ENCODE measurements around the gene PLTP.
"Not testable (repeated sequence)": the region's sequence is repeated elsewhere in the genome, so short reads cannot be mapped to it uniquely, and the experiment has no call there.

PLTP gene

GRCh38 chr20:45883100-45883469, 28.9 kb downstream of the PLTP start:
- Mint-ChIP-seq H3K36me3 (peaks cover 20% of the 10 kb centered on the region), H3K9me3 (no peaks in the 10 kb centered on the region), H3K4me1 (peaks cover 44% of the 10 kb centered on the region), H3K27ac (peak overlapping the region; percentile 40), H3K4me3 (no peak overlapping the region)
- no peak for DNase-seq (ENCODE audit: low spot score in 2 of 2)
- ATAC-seq = no peak

GRCh38 chr20:45882469-45883099, 29.4 kb downstream of the PLTP start:
- no peak for DNase-seq (ENCODE audit: low spot score in 2 of 2)
- peaks cover 44% of the 10 kb centered on the region for H3K4me1 Mint-ChIP-seq
- peak overlapping the region; percentile 80 for H3K4me3 Mint-ChIP-seq
- H3K36me3 Mint-ChIP-seq = peaks cover 17% of the 10 kb centered on the region
- no peak overlapping the region for H3K27ac Mint-ChIP-seq
- no peak for ATAC-seq
- H3K9me3 Mint-ChIP-seq = no peaks in the 10 kb centered on the region

DNA sequence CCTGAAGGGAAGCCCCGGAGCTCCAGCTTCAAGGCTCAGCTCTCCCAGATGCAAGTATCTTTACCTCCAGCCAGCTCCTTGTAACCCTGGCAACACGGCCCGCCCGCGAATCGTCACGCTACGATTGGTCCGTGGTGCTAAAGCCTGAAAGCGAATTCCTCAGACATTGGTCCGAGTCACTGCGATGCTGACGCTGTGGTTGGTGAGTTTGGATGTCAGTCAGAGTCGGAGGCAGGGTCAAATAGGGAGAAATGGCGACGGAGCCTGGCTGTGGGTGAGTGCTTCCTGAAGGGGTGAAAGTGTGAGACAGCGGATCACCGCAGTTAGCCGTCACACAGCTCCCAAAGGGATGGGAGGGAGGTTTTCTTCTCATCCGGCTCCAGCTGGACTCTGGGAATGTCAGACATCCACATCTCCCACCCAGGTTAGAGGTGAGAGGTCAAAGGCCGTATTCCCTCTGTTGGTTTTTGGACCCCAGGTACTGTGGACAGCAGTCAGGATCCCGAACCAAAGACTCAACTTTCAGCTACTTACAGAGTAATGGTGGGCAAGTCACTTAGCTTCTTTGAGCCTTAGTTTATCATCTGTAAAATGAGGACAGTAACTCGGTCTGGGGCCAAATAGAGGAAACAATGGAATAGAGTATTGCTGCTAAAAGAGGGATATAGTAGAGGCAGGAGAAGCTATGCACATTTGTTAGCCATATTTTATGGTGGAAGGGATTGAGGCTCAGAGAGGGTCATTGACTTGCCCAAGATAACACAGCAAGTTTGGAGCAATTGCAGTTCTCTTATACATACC, 30.8 kb downstream of the PLTP start, which contains the start of gene ZSWIM1:
TSS of gene ZSWIM1 (plus strand) at position 240 of the 801 bp plus-strand sequence. CDS start 1,366 bp downstream, outside the sequence.
- no peaks in the 10 kb centered on the region for H3K9me3 Mint-ChIP-seq
- peak; percentile 97 to 100 for DNase-seq (ENCODE audit: low spot score in 2 of 2)
- H3K4me3 Mint-ChIP-seq = peak within 1 kb of the TSS; percentile 80
- H3K27ac Mint-ChIP-seq = peak within 1 kb of the TSS; percentile 90
- H3K36me3 Mint-ChIP-seq = peaks cover 14% of the 10 kb centered on the region
- ATAC-seq = peak; percentile 97
- peaks cover 44% of the 10 kb centered on the region for H3K4me1 Mint-ChIP-seq

DNA sequence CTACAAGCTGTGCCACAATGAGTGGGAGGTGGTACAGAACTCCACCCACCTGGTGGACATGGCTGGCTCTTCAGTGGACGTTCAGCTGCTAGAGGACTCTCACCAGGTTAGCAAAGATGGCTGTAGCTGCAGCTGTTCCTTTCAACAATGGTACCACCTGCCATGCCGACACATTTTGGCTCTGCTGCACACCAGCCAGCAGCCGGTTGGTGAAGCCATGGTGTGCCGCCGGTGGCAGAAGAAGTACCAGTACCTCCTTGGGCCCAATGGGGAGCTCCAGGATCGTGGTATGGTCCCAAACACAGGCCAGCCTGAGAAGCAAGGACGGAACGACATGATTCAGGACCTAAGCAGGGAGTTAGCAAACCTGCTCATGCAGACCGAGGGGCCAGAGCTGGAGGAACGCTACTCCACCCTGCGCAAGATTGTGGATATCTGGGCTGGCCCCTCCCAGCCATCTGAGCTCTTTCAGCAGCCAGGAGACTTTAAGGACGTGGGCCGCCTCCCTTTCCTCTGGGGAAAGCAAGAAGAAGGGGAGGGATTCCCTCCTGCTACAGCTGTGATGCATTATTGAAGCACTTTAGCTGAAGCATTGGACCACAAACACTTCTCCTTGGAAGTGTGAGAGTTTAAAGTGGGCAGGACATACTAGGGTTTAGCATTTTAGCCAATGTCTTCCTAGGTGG, 33.7 kb downstream of the PLTP start:
- DNase-seq (ENCODE audit: low spot score in 2 of 2) = no peak
- H3K9me3 Mint-ChIP-seq = no peaks in the 10 kb centered on the region
- no peak overlapping the region for H3K27ac Mint-ChIP-seq
- ATAC-seq = no peak
- H3K4me3 Mint-ChIP-seq = no peak overlapping the region
- peaks cover 9% of the 10 kb centered on the region for H3K36me3 Mint-ChIP-seq
- H3K4me1 Mint-ChIP-seq = peaks cover 27% of the 10 kb centered on the region

GRCh38 chr20:45874576-45874975, 37.4 kb downstream of the PLTP start:
- no peaks in the 10 kb centered on the region for H3K4me1 Mint-ChIP-seq
- no peak overlapping the region for H3K27ac Mint-ChIP-seq
- H3K4me3 Mint-ChIP-seq = no peak overlapping the region
- H3K36me3 Mint-ChIP-seq = no peaks in the 10 kb centered on the region
- H3K9me3 Mint-ChIP-seq = no peaks in the 10 kb centered on the region
- DNase-seq (ENCODE audit: low spot score in 2 of 2) (no peak), ATAC-seq (no peak)

- not testable (repeated sequence) for H3K36me3 Mint-ChIP-seq; ATAC-seq; H3K4me1 Mint-ChIP-seq; H3K9me3 Mint-ChIP-seq; DNase-seq (ENCODE audit: low spot score in 2 of 2); H3K4me3 Mint-ChIP-seq; H3K27ac Mint-ChIP-seq
Observed at GRCh38 chr20:45874104-45874481, 37.9 kb downstream of the PLTP start.

DNA sequence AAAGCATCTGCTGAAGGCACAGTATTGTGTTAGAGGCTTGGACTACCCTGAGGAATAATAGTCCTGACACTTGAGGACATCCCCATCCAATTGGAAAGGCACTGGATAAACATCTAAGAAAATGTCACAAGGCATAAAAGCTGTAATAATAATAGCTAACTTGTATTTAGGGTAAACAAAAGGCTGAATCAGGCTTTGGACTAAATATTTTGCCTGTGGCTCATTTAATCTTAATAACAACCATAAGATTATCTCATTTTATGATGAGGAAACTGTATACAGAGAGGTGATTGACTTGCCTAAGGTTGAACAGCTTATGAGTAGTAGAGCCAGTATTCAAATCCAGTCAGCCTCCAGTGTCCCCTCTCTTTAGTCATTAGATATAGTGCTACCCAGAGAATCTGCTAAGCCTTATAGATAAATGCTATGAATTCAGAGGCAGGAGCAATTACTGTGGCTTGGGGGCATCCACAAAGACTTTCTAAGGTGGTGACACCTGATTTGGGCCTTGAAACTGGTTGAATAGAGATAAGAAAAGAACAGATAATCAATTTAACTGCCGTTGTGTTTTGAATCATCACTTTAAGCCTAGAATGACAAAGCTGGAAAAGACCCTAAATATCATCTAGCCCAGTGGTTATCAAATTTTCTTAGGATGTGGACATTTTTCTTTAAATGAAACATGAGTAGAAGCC, 38.4 kb downstream of the PLTP start:
- H3K4me3 Mint-ChIP-seq = no peak overlapping the region
- no peak for ATAC-seq
- H3K27ac Mint-ChIP-seq = no peak overlapping the region
- H3K4me1 Mint-ChIP-seq = no peaks in the 10 kb centered on the region
- DNase-seq (ENCODE audit: low spot score in 2 of 2) = no peak
- H3K9me3 Mint-ChIP-seq = no peaks in the 10 kb centered on the region
- no peaks in the 10 kb centered on the region for H3K36me3 Mint-ChIP-seq

- Mint-ChIP-seq H3K27ac (no peak overlapping the region), H3K36me3 (no peaks in the 10 kb centered on the region), H3K4me1 (no peaks in the 10 kb centered on the region), H3K9me3 (no peaks in the 10 kb centered on the region), H3K4me3 (no peak overlapping the region)
- ATAC-seq = no peak
- no peak for DNase-seq (ENCODE audit: low spot score in 2 of 2)
Observed at GRCh38 chr20:45872626-45873025, 39.3 kb downstream of the PLTP start.

DNA sequence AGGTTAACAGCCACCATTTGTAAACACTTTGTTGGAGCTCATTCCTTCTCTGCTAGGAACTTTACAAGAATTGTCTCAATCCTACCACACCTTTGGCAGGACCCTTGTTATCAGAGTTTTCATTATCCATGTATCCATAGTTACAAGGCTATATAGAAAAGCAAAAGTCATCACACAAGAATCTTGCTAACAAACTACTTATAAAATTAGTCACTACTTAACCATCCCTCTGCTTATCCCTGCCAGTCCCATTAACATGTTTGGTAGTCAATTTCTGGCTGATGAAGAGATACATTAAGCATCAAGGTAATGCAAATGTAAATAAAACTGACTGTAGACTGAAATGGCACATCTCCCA, 44.2 kb downstream of the PLTP start:
- DNase-seq (ENCODE audit: low spot score in 2 of 2) = no peak
- no peak overlapping the region for H3K4me3 Mint-ChIP-seq
- H3K36me3 Mint-ChIP-seq = no peaks in the 10 kb centered on the region
- H3K27ac Mint-ChIP-seq = no peak overlapping the region
- no peaks in the 10 kb centered on the region for H3K9me3 Mint-ChIP-seq
- ATAC-seq = no peak
- no peaks in the 10 kb centered on the region for H3K4me1 Mint-ChIP-seq

- H3K4me1 Mint-ChIP-seq = no peaks in the 10 kb centered on the region
- H3K36me3 Mint-ChIP-seq = no peaks in the 10 kb centered on the region
- no peak overlapping the region for H3K4me3 Mint-ChIP-seq
- no peaks in the 10 kb centered on the region for H3K9me3 Mint-ChIP-seq
- H3K27ac Mint-ChIP-seq = no peak overlapping the region
- DNase-seq (ENCODE audit: low spot score in 2 of 2) (no peak), ATAC-seq (no peak)
Observed at GRCh38 chr20:45867136-45867818, 44.7 kb downstream of the PLTP start.

DNA sequence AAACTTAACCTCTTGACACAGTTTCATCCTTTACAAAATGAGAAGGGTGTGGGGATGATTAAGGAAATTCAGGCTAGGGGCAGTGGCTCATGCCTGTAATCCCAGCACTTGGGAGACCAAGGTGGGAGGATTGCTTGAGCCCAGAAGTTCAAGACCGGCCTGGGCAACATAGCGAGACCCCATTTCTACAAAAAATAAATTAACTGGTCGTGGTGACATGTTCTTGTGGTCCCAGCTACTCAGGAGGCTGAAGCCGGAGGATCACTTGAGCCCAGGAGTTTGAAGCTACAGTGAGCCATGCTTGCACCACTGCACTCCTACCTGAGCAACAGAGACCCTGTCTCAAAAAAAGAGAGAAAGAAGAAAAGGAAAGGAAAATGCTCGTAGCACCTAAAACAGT, 45.5 kb downstream of the PLTP start:
- ATAC-seq (no peak), DNase-seq (ENCODE audit: low spot score in 2 of 2) (no peak)
- Mint-ChIP-seq H3K4me3 (no peak overlapping the region), H3K4me1 (no peaks in the 10 kb centered on the region), H3K36me3 (no peaks in the 10 kb centered on the region), H3K9me3 (no peaks in the 10 kb centered on the region), H3K27ac (no peak overlapping the region)

GRCh38 chr20:45863543-45864470, 48.1 kb downstream of the PLTP start:
- no peak for ATAC-seq
- no peaks in the 10 kb centered on the region for H3K9me3 Mint-ChIP-seq
- H3K4me1 Mint-ChIP-seq = peaks cover 16% of the 10 kb centered on the region
- no peak overlapping the region for H3K4me3 Mint-ChIP-seq
- no peaks in the 10 kb centered on the region for H3K36me3 Mint-ChIP-seq
- H3K27ac Mint-ChIP-seq = no peak overlapping the region
- no peak for DNase-seq (ENCODE audit: low spot score in 2 of 2)

DNA sequence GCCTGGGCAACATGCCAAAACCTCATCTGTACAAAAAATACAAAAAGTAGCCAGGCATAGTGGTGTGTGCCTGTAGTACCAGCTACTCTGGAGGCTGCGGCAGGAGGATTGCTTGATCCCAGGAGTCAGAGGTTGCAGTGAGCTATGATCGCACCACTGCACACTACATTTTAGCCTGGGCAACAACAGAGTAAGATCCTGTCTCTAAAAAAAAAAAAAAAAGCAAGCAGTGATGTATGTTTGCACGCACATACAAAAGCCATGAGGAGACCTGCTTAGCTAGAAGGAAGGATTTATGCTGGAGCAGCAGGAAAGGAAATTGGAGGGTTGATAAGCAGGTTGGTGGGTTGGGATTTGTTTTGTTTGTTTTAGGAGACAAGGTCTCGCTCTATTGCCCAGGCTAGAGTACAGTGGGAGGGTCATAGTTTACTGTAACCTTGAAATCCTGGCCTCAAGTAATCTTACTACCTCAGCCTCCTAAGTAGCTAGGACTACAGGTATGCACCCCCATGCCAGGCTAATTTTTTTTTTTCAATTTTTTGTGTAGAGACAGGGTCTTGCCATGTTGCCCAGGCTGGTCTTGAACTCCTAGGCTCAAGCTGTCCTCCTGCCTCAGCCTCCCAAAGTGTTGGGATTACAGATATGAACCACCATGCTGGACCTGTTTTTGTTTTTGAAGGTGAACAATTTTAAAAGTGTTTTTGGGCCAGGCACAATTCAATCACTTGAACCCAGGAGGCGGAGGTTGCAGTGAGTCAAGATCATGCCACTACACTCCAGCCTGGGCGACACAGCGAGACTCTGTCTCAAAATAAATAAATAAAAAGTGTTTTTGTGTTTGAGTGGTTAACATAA, 50.5 kb downstream of the PLTP start:
- H3K36me3 Mint-ChIP-seq = no peaks in the 10 kb centered on the region
- DNase-seq (ENCODE audit: low spot score in 2 of 2) (no peak), ATAC-seq (no peak)
- no peaks in the 10 kb centered on the region for H3K9me3 Mint-ChIP-seq
- no peak overlapping the region for H3K4me3 Mint-ChIP-seq
- peaks cover 30% of the 10 kb centered on the region for H3K4me1 Mint-ChIP-seq
- no peak overlapping the region for H3K27ac Mint-ChIP-seq
